Measurements from ENCODE around the gene VDR.

- TF ChIP-seq EZH2phosphoT487 (IDR thresholded peaks at IDR 0.05) = no peak
- TF ChIP-seq EZH2 (IDR thresholded peaks at IDR 0.05) = no peak
These were observed 49.3 kb downstream of the VDR start for GRCh38 chr12:47855502-47855901.
